K562 (cell line): ENCODE measurements around the gene FAM117A.

Experiments used
- ATF7 ChIP-seq: fragments of 450-650 bp; IDR thresholded peaks from 2 replicates; pipeline ENCODE4 v1.7.1; 2014; ENCODE audit warnings: mild to moderate bottlenecking, moderate library complexity
- EWSR1 ChIP-seq: fragments of 450-650 bp; IDR thresholded peaks from 2 replicates; pipeline ENCODE4 v1.6.1; 2018; ENCODE audit warnings: borderline replicate concordance, mild to moderate bottlenecking, low read depth, moderate library complexity; ENCODE audit not compliant: partially characterized antibody
- FOXA1 ChIP-seq: fragments of 450-650 bp; IDR thresholded peaks from 2 replicates; pipeline ENCODE4 v1.6.1; 2016; ENCODE audit warnings: mild to moderate bottlenecking, borderline replicate concordance
- MXI1 ChIP-seq: IDR thresholded peaks from 2 replicates; pipeline ENCODE4 v1.6.1; 2011; ENCODE audit warnings: low read depth, mild to moderate bottlenecking, improper control_type of control experiment, low read length
- NFIC ChIP-seq: fragments of 450-650 bp; IDR thresholded peaks from 2 replicates; pipeline ENCODE4 v1.6.1; 2017; ENCODE audit warnings: mild to moderate bottlenecking, inconsistent platforms
- POLR2G ChIP-seq: fragments of 200-400 bp; formaldehyde crosslinking; IDR thresholded peaks from 2 replicates; pipeline ENCODE4 v1.6.1; 2017; ENCODE audit warnings: low read depth, mild to moderate bottlenecking, antibody characterized with exemption, low read length, moderate library complexity
- SAFB2 ChIP-seq: fragments of 200-400 bp; formaldehyde crosslinking; IDR thresholded peaks from 2 replicates; pipeline ENCODE4 v1.6.1; 2018; ENCODE audit warnings: borderline replicate concordance, low read length, low read depth, moderate library complexity; ENCODE audit not compliant: severe bottlenecking
- SIX5 ChIP-seq, 2 experiments: IDR thresholded peaks; 2 replicates each; pipeline ENCODE4 v1.6.1; 2011; ENCODE audit warnings: low read length in 2 of 2, borderline replicate concordance in 1 of 2, low read depth in 1 of 2, mild to moderate bottlenecking in 1 of 2, moderate library complexity in 1 of 2; ENCODE audit not compliant: insufficient read depth in 1 of 2
- ZC3H11A ChIP-seq: IDR thresholded peaks from 2 replicates; pipeline ENCODE4 v1.6.1; 2012; ENCODE audit warnings: low read depth, low read length, improper control_type of control experiment
- ZNF561 ChIP-seq: fragments of 450-650 bp; formaldehyde crosslinking; conservative IDR thresholded peaks from 2 replicates; pipeline ENCODE4 v1.4.0; 2020; ENCODE audit warnings: mild to moderate bottlenecking, moderate library complexity
- TF ChIP-seq, protein P1 (sequence below): sonication (generic); formaldehyde crosslinking; IDR thresholded peaks from 2 replicates; pipeline ENCODE4 v1.8.0; 2022; ENCODE audit warnings: mild to moderate bottlenecking, missing genetic modification reagents
- TF ChIP-seq, protein P2 (sequence below): fragments of 450-650 bp; formaldehyde crosslinking; IDR thresholded peaks from 2 replicates; pipeline ENCODE4 v1.4.0; 2020; ENCODE audit warnings: mild to moderate bottlenecking, mixed read lengths
- TF ChIP-seq, protein P3 (sequence below), 3 experiments: IDR thresholded peaks in 2 of 3; conservative IDR thresholded peaks in 1 of 3; 2 replicates each; pipeline ENCODE4 v1.5.1; 2011 to 2012; ENCODE audit warnings: low read length in 3 of 3, mild to moderate bottlenecking in 3 of 3, control low read depth in 2 of 3, improper control_type of control experiment in 1 of 3, inconsistent platforms in 1 of 3, low read depth in 1 of 3, mixed read lengths in 1 of 3, moderate library complexity in 1 of 3; ENCODE audit not compliant: insufficient read depth in 2 of 3

DNA sequence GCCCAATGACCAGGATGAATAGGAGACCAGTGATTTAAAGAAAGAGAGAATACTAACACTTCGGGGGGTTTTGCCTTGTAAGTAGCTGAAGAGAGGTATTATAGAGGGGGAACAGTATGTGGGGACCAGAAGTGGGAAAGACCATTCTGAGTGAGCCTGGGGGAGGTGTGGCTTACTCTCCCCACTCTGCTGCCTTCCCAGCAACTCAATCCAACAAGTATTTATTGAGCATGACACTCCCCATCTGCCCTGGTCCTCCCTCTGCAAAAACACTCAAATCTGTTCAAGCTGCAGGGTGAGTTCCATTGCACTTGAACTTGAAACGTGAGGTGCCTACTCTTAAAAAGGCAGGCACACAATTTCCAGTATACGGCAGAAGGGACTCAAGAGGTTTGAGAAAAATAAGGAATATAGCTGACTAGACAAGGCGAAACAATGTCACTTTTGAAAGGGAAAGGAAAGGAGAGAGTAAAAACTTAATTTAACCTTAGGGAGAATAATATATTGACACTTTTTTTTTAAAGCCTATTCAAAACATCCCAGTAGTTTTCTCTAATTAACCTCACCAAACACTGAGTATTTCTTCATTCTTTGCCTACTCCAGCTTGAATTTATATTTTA, 8.2 kb downstream of the FAM117A start:
- TF ChIP-seq EWSR1: no peak
- TF ChIP-seq SIX5 (IDR thresholded peaks at IDR 0.05; ENCODE audit: borderline replicate concordance in 1 of 2, insufficient read depth in 1 of 2, low read depth in 1 of 2, low read length in 2 of 2): no peak
- TF ChIP-seq, protein P1, sequence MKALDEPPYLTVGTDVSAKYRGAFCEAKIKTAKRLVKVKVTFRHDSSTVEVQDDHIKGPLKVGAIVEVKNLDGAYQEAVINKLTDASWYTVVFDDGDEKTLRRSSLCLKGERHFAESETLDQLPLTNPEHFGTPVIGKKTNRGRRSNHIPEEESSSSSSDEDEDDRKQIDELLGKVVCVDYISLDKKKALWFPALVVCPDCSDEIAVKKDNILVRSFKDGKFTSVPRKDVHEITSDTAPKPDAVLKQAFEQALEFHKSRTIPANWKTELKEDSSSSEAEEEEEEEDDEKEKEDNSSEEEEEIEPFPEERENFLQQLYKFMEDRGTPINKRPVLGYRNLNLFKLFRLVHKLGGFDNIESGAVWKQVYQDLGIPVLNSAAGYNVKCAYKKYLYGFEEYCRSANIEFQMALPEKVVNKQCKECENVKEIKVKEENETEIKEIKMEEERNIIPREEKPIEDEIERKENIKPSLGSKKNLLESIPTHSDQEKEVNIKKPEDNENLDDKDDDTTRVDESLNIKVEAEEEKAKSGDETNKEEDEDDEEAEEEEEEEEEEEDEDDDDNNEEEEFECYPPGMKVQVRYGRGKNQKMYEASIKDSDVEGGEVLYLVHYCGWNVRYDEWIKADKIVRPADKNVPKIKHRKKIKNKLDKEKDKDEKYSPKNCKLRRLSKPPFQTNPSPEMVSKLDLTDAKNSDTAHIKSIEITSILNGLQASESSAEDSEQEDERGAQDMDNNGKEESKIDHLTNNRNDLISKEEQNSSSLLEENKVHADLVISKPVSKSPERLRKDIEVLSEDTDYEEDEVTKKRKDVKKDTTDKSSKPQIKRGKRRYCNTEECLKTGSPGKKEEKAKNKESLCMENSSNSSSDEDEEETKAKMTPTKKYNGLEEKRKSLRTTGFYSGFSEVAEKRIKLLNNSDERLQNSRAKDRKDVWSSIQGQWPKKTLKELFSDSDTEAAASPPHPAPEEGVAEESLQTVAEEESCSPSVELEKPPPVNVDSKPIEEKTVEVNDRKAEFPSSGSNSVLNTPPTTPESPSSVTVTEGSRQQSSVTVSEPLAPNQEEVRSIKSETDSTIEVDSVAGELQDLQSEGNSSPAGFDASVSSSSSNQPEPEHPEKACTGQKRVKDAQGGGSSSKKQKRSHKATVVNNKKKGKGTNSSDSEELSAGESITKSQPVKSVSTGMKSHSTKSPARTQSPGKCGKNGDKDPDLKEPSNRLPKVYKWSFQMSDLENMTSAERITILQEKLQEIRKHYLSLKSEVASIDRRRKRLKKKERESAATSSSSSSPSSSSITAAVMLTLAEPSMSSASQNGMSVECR (CRISPR knock-in tag): no peak
- TF ChIP-seq ZC3H11A: no peak
- no peak for TF ChIP-seq NFIC
- TF ChIP-seq, protein P2, sequence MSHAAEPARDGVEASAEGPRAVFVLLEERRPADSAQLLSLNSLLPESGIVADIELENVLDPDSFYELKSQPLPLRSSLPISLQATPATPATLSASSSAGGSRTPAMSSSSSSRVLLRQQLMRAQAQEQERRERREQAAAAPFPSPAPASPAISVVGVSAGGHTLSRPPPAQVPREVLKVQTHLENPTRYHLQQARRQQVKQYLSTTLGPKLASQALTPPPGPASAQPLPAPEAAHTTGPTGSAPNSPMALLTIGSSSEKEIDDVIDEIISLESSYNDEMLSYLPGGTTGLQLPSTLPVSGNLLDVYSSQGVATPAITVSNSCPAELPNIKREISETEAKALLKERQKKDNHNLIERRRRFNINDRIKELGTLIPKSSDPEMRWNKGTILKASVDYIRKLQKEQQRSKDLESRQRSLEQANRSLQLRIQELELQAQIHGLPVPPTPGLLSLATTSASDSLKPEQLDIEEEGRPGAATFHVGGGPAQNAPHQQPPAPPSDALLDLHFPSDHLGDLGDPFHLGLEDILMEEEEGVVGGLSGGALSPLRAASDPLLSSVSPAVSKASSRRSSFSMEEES (CRISPR knock-in tag): no peak
- TF ChIP-seq ATF7: no peak
- TF ChIP-seq, protein P3, sequence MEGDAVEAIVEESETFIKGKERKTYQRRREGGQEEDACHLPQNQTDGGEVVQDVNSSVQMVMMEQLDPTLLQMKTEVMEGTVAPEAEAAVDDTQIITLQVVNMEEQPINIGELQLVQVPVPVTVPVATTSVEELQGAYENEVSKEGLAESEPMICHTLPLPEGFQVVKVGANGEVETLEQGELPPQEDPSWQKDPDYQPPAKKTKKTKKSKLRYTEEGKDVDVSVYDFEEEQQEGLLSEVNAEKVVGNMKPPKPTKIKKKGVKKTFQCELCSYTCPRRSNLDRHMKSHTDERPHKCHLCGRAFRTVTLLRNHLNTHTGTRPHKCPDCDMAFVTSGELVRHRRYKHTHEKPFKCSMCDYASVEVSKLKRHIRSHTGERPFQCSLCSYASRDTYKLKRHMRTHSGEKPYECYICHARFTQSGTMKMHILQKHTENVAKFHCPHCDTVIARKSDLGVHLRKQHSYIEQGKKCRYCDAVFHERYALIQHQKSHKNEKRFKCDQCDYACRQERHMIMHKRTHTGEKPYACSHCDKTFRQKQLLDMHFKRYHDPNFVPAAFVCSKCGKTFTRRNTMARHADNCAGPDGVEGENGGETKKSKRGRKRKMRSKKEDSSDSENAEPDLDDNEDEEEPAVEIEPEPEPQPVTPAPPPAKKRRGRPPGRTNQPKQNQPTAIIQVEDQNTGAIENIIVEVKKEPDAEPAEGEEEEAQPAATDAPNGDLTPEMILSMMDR (IDR thresholded peaks at IDR 0.05 in 2 of 3, conservative IDR thresholded peaks at IDR 0.05 in 1 of 3; ENCODE audit: insufficient read depth in 2 of 3, low read depth in 1 of 3, low read length in 3 of 3): no peak
- no peak for TF ChIP-seq SAFB2
- no peak for TF ChIP-seq POLR2G
- no peak for TF ChIP-seq ZNF561 (CRISPR knock-in tag)
- no peak for TF ChIP-seq MXI1
- TF ChIP-seq FOXA1: no peak
